Stimulated activated CD8-positive, alpha-beta memory T cell treated with anti-CD3 and anti-CD28 coated beads, Interleukin-15, amount 100 ng/mL, for 4 hours (primary cell): ENCODE results near the gene PGBD5.

ENCODE experiments used
- DNase-seq, 2 donors: peaks; one replicate each; pipeline ENCODE4 v3.0.0-alpha.2; 2020; ENCODE audit warnings: low read depth in 2 of 2

The PGBD5 gene

GRCh38 chr1:230303069-230303468 is 123.1 kb downstream of the PGBD5 start:
- DNase-seq: no peak

- DNase-seq: no peak
Measured at GRCh38 chr1:230301822-230302221, 124.3 kb downstream of the PGBD5 start.

GRCh38 chr1:230301322-230301721 is 124.8 kb downstream of the PGBD5 start:
- no peak for DNase-seq

- DNase-seq: no peak
Measured at GRCh38 chr1:230300322-230301301, 125.5 kb downstream of the PGBD5 start.

- no peak for DNase-seq
Measured at GRCh38 chr1:230299191-230300006, 126.7 kb downstream of the PGBD5 start.

- DNase-seq: no peak
Measured at GRCh38 chr1:230295367-230295766, 130.8 kb downstream of the PGBD5 start.

GRCh38 chr1:230293390-230293700 is 132.8 kb downstream of the PGBD5 start:
- no peak for DNase-seq

GRCh38 chr1:230292689-230293389 is 133.3 kb downstream of the PGBD5 start:
- DNase-seq: no peak

- no peak for DNase-seq
Measured at GRCh38 chr1:230291731-230292620, 134.2 kb downstream of the PGBD5 start.

- DNase-seq: no peak
Measured at GRCh38 chr1:230289350-230289644, 136.8 kb downstream of the PGBD5 start.

- no peak for DNase-seq
Measured at GRCh38 chr1:230288641-230289349, 137.3 kb downstream of the PGBD5 start.

GRCh38 chr1:230287674-230288315 is 138.3 kb downstream of the PGBD5 start:
- no peak for DNase-seq

GRCh38 chr1:230286890-230287269 is 139.3 kb downstream of the PGBD5 start:
- DNase-seq: no peak

- no peak for DNase-seq
Measured at GRCh38 chr1:230286166-230286889, 139.8 kb downstream of the PGBD5 start.

GRCh38 chr1:230285351-230285750 is 140.8 kb downstream of the PGBD5 start:
- DNase-seq: no peak

GRCh38 chr1:230284891-230285290 is 141.2 kb downstream of the PGBD5 start:
- DNase-seq: no peak

GRCh38 chr1:230283678-230284077 is 142.5 kb downstream of the PGBD5 start:
- no peak for DNase-seq

GRCh38 chr1:230282157-230282556 is 144.0 kb downstream of the PGBD5 start:
- DNase-seq: no peak

- DNase-seq: no peak
Measured at GRCh38 chr1:230281556-230281955, 144.6 kb downstream of the PGBD5 start.
